Vagina (tissue), 2 donors: Measurements from ENCODE around the gene ZBTB40.

ENCODE experiments used
- CTCF ChIP-seq, 3 experiments: fragments of 450-650 bp in 2 of 3; fragments of 200-600 bp in 1 of 3; sonication (generic) in 1 of 3; IDR thresholded peaks; one replicate each; pipeline ENCODE4 v1.5.1; 2017 to 2019; ENCODE audit warnings: antibody characterized with exemption in 3 of 3, mild to moderate bottlenecking in 2 of 3, moderate library complexity in 2 of 3
- POLR2A ChIP-seq, 2 donors: fragments of 450-650 bp; IDR thresholded peaks; one replicate each; pipeline ENCODE4 v1.6.1; 2017; ENCODE audit warnings: antibody characterized with exemption in 2 of 2, mild to moderate bottlenecking in 2 of 2, moderate library complexity in 2 of 2
- POLR2AphosphoS5 ChIP-seq, 2 donors: sonication (generic); formaldehyde crosslinking; IDR thresholded peaks; one replicate each; pipeline ENCODE4 v1.9.0; 2017; ENCODE audit warnings: antibody characterized with exemption in 2 of 2, mild to moderate bottlenecking in 2 of 2, low read depth in 1 of 2; ENCODE audit not compliant: insufficient read depth in 1 of 2

DNA sequence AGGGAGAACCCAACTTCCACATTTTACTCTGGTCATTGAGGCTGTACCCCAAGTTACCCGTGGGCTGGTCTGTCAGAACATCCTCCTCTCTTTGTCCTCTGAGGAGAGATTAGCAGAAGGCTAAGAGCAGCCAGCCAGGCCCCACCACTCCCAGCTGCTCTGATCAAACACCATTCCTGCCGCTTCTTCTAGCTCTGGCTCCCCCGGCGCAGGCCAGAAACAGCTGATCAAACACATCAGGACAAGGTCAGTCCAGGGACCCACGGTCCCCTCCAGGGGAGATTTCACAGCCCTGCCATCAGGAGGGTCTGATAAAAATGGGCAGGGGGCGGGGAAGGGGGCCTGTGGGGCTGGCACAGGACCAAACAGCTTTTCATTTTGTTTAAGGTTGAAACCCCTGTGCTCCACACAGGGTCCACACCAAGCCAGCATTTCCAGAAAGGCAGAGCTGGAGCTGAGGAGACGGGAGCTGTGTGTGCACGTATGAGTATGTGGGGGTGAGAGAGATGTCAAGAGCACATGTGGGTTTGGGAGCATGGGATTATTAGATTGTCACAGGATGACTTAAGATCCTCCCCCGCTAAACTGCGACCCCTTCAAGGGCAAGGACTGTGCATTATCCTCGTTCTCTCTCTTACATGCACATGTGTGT, 81.7 kb downstream of the ZBTB40 start:
- TF ChIP-seq POLR2A (IDR thresholded peaks at IDR 0.05) (no peak), CTCF (IDR thresholded peaks at IDR 0.05) (no peak), POLR2AphosphoS5 (IDR thresholded peaks at IDR 0.05; ENCODE audit: insufficient read depth in 1 of 2, low read depth in 1 of 2) (no peak)
